Heart left ventricle (tissue), 13 donors: ENCODE results near the gene CREBBP.

Experiments used
- POLR2A ChIP-seq, 2 donors: fragments of 450-650 bp; IDR thresholded peaks; one replicate each; pipeline ENCODE4 v1.6.1; 2017; ENCODE audit warnings: antibody characterized with exemption in 2 of 2, mild to moderate bottlenecking in 2 of 2, moderate library complexity in 2 of 2
- TF ChIP-seq, protein P1 (sequence below), 12 donors: fragments of 200-600 bp; sonication (generic) in 4 of 12; IDR thresholded peaks; one replicate each; pipeline versions ENCODE4 v1.5.0 to v1.8.0; 2018 to 2022; ENCODE audit warnings: antibody characterized with exemption in 12 of 12, mild to moderate bottlenecking in 5 of 12
- donor health status: ischemic (EF 13 %, LVEDD 7.1; RV severe dilation, severe dysfunction).
- donor health status: DM: no; HTN: yes; CAD: no.
- donor health status: DM: no; HTN: no; CAD: no.
- donor health status: ischemic (EF 25% LVEDD 6.9; RV normal size, moderate dysfunction).
- donor health status: ischemic (EF 25% LVEDD 5.7; RV mildly dilated, moderate dysfunction).
- donor health status: ischemic (EF 35%, LVEDD 5.7; RV mildly dilated, moderate dysfunction).
- donor health status: nonischemic (EF 11% LVEDD 7.7; RV severe dilation, severe dysfunction).
- donor health status: DM: yes; HTN: yes; CAD: no.
- donor health status: PGD.
- donor health status: ischemic (EF 29% LVEDD 5.4; RV normal size, mild dysfunction).
- donor health status: nonischemic (EF 23%, LVEDD 6.1; RV moderate dilation, normal function).

DNA sequence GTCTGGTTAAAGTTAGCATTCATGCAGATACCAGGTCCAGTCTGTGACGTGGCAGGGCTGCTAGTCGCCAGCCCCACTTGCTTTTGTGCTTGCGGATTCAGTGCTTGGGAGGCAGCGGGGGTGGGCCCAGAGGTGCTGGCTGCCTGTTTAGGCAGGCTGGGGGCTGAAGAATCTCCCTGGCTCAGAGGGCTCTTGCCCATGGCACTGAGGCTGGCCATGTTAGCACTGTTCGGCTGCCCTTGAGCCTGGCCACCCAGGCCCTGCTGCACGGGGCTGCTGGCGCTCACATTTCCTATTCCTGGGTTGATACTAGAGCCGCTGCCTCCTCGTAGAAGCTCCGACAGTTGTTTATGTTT, 30.0 kb downstream of the CREBBP start:
- TF ChIP-seq, protein P1, sequence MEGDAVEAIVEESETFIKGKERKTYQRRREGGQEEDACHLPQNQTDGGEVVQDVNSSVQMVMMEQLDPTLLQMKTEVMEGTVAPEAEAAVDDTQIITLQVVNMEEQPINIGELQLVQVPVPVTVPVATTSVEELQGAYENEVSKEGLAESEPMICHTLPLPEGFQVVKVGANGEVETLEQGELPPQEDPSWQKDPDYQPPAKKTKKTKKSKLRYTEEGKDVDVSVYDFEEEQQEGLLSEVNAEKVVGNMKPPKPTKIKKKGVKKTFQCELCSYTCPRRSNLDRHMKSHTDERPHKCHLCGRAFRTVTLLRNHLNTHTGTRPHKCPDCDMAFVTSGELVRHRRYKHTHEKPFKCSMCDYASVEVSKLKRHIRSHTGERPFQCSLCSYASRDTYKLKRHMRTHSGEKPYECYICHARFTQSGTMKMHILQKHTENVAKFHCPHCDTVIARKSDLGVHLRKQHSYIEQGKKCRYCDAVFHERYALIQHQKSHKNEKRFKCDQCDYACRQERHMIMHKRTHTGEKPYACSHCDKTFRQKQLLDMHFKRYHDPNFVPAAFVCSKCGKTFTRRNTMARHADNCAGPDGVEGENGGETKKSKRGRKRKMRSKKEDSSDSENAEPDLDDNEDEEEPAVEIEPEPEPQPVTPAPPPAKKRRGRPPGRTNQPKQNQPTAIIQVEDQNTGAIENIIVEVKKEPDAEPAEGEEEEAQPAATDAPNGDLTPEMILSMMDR (IDR thresholded peaks at IDR 0.05): no peak
- TF ChIP-seq POLR2A (IDR thresholded peaks at IDR 0.05): no peak
